ENCODE measurements around the gene SCYGR8. TPM values are rescaled to one million over a fixed set of nuclear protein-coding genes. Genes with fewer than 3 reads are reported as not detected.

SCYGR8 gene
- not detected in 2 replicates for total RNA-seq
- long read RNA-seq, result 0 reads

DNA sequence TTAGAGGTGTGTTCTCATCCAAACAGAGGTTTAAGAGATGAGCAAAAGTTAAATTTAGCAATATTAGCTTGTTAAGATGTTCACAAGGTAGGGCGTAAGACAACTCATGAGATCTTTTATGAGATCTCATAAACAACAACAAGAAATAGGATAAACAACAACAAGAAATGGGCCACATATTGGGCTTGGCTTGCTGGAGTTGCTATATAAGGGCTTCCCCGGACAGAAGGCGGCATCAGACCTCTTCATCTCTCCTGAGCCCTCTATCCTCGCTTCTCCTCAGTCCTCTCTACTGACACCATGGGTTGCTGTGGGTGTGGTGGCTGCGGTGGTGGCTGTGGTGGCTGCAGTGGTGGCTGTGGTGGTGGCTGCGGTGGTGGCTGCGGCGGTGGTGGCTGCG lies at the start of gene SCYGR8:
TSS of gene SCYGR8 (plus strand) at position 301 of the 400 bp plus-strand sequence. CDS start at position 301, 0 bp downstream.
- H3K9me3 Mint-ChIP-seq (ENCODE audit: unreplicated experiment), result no peaks in the 10 kb centered on the region
- H3K4me1 Mint-ChIP-seq (ENCODE audit: unreplicated experiment), result no peaks in the 10 kb centered on the region
- H3K27ac Mint-ChIP-seq (ENCODE audit: unreplicated experiment), result no peak within 1 kb of the TSS
- no peak for DNase-seq (ENCODE audit: extremely low spot score, unreplicated experiment)
- H3K4me3 Mint-ChIP-seq (ENCODE audit: unreplicated experiment), result no peak within 1 kb of the TSS
- TF ChIP-seq, protein P1, sequence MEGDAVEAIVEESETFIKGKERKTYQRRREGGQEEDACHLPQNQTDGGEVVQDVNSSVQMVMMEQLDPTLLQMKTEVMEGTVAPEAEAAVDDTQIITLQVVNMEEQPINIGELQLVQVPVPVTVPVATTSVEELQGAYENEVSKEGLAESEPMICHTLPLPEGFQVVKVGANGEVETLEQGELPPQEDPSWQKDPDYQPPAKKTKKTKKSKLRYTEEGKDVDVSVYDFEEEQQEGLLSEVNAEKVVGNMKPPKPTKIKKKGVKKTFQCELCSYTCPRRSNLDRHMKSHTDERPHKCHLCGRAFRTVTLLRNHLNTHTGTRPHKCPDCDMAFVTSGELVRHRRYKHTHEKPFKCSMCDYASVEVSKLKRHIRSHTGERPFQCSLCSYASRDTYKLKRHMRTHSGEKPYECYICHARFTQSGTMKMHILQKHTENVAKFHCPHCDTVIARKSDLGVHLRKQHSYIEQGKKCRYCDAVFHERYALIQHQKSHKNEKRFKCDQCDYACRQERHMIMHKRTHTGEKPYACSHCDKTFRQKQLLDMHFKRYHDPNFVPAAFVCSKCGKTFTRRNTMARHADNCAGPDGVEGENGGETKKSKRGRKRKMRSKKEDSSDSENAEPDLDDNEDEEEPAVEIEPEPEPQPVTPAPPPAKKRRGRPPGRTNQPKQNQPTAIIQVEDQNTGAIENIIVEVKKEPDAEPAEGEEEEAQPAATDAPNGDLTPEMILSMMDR (IDR thresholded peaks at IDR 0.05), result no peak
- peaks cover 11% of the 10 kb centered on the region for H3K27me3 Mint-ChIP-seq (ENCODE audit: unreplicated experiment)
- H3K36me3 Mint-ChIP-seq (ENCODE audit: unreplicated experiment), result no peaks in the 10 kb centered on the region

DNA sequence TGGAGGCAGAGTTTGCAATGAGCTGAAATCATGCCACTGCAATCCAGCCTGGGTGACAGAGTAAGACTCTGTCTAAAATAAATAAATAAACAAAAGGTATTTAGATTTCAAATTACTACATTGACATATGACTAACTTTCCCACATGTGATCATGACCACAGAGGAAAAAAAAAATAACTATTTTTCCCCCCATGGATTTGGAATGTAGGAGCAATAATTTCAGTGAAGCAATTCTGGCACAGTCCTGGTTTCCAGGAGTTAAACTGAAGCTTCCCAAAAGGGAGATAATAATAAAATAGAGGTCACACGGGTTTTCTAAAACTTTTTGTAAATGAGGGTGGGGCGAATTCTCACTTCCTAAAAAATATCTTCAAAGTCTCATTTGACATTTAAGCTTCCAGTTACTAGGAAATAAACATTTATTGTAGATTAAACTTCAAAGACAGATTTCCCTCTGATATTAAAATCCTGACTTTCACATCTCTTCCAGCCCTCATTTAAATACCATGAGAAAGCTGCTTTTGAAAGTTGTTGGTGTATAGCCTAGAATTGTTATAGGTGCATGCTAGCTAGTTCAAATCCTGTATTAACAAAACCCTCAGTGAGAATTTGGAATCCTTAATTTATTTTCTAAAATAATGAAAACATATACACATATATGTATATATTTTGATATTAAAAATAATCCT lies 48.6 kb upstream of the SCYGR8 start:
- Mint-ChIP-seq H3K36me3 (ENCODE audit: unreplicated experiment) (no peaks in the 10 kb centered on the region), H3K4me1 (ENCODE audit: unreplicated experiment) (no peaks in the 10 kb centered on the region), H3K27me3 (ENCODE audit: unreplicated experiment) (peaks cover 17% of the 10 kb centered on the region), H3K9me3 (ENCODE audit: unreplicated experiment) (no peaks in the 10 kb centered on the region), H3K27ac (ENCODE audit: unreplicated experiment) (no peak overlapping the region), H3K4me3 (ENCODE audit: unreplicated experiment) (no peak overlapping the region)
- TF ChIP-seq, protein P1 (IDR thresholded peaks at IDR 0.05), result no peak
- no peak for DNase-seq (ENCODE audit: extremely low spot score, unreplicated experiment)

DNA sequence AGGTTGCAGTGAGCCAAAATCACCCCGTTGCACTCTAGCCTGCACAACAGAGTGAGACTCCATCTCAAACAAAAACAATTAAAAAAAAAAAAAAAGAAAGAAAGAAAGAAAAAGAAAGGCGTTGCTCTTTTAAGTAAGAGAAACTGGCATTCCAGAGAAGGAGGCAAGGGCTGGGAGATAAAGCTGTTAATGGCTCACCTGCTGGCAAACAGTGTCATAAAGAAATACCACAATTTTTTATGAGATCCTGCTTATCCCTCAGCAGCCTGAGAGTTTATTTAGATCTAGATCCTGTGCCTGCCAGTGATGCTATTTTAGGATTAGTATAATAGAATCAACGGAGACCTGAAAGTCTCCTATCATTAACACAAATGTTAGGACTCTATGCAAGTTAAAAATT lies 44.1 kb upstream of the SCYGR8 start:
- no peak overlapping the region for H3K27ac Mint-ChIP-seq (ENCODE audit: unreplicated experiment)
- H3K27me3 Mint-ChIP-seq (ENCODE audit: unreplicated experiment), result peaks cover 4% of the 10 kb centered on the region
- peaks cover 11% of the 10 kb centered on the region for H3K4me1 Mint-ChIP-seq (ENCODE audit: unreplicated experiment)
- TF ChIP-seq, protein P1 (IDR thresholded peaks at IDR 0.05), result no peak
- no peaks in the 10 kb centered on the region for H3K36me3 Mint-ChIP-seq (ENCODE audit: unreplicated experiment)
- no peaks in the 10 kb centered on the region for H3K9me3 Mint-ChIP-seq (ENCODE audit: unreplicated experiment)
- no peak overlapping the region for H3K4me3 Mint-ChIP-seq (ENCODE audit: unreplicated experiment)
- DNase-seq (ENCODE audit: extremely low spot score, unreplicated experiment), result no peak

GRCh38 chr2:227703280-227703732 lies 42.4 kb upstream of the SCYGR8 start:
- H3K4me3 Mint-ChIP-seq (ENCODE audit: unreplicated experiment), result no peak overlapping the region
- DNase-seq (ENCODE audit: extremely low spot score, unreplicated experiment), result no peak
- peaks cover 11% of the 10 kb centered on the region for H3K27me3 Mint-ChIP-seq (ENCODE audit: unreplicated experiment)
- TF ChIP-seq, protein P1 (IDR thresholded peaks at IDR 0.05), result no peak
- no peaks in the 10 kb centered on the region for H3K9me3 Mint-ChIP-seq (ENCODE audit: unreplicated experiment)
- no peaks in the 10 kb centered on the region for H3K36me3 Mint-ChIP-seq (ENCODE audit: unreplicated experiment)
- peaks cover 11% of the 10 kb centered on the region for H3K4me1 Mint-ChIP-seq (ENCODE audit: unreplicated experiment)
- H3K27ac Mint-ChIP-seq (ENCODE audit: unreplicated experiment), result no peak overlapping the region

DNA sequence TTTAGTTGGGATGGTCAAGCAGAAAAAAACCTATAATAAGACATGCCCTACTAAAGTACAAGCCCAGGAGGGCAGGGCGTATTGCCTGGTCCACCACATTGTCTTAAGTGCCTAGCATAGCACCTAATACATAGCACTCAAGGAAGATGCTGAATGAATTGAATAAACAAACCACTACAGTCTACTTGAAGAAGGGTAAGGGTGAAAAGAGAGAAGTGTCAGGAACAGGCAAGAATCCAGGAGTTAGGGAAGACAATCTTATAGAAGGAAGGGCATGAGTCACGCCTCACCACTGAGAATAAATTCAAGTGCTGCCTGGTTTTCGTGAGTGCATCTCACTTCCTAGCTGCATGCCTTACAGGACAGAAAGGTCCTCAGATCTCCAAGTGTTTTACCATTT lies 41.7 kb upstream of the SCYGR8 start:
- DNase-seq (ENCODE audit: extremely low spot score, unreplicated experiment), result no peak
- Mint-ChIP-seq H3K4me1 (ENCODE audit: unreplicated experiment) (peaks cover 11% of the 10 kb centered on the region), H3K27ac (ENCODE audit: unreplicated experiment) (no peak overlapping the region), H3K4me3 (ENCODE audit: unreplicated experiment) (no peak overlapping the region), H3K36me3 (ENCODE audit: unreplicated experiment) (no peaks in the 10 kb centered on the region), H3K27me3 (ENCODE audit: unreplicated experiment) (peaks cover 14% of the 10 kb centered on the region), H3K9me3 (ENCODE audit: unreplicated experiment) (no peaks in the 10 kb centered on the region)
- TF ChIP-seq, protein P1 (IDR thresholded peaks at IDR 0.05), result no peak
